NCI-H1092 (cell line): ENCODE measurements around the gene CMTM1.
A peak's percentile ranks its signal among the peaks of the same experiment; 100 is the strongest.

Experiments used
- DNase-seq: peaks from one replicate; lab custom pipeline; 2025; lab: John Stamatoyannopoulos, UW

Gene CMTM1

GRCh38 chr16:66538910-66539309 lies 27.3 kb upstream of the CMTM1 start:
- DNase-seq, result no peak

- no peak for DNase-seq
Observed at GRCh38 chr16:66539623-66540469, 26.4 kb upstream of the CMTM1 start.

GRCh38 chr16:66541388-66542355 lies 24.6 kb upstream of the CMTM1 start:
- no peak for DNase-seq

DNA sequence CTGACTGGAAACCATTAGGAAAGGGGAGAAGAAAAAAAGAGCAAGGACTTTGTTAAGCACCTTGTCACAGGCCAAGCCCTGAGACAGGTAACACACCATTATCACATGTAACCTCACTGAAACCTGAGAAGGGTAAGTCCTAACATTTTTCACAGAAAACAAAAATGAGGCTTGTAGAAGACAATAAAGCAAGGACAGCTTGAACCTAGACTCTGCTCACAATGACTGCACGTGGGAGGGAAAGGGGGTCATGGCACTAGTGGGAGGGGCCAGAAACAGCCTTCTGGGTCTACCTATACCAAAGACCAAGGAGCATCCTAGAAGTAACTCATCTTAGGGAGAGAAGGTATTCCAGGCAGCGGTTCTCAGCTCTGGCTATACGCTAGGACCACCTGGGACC lies 23.8 kb upstream of the CMTM1 start:
- no peak for DNase-seq

DNA sequence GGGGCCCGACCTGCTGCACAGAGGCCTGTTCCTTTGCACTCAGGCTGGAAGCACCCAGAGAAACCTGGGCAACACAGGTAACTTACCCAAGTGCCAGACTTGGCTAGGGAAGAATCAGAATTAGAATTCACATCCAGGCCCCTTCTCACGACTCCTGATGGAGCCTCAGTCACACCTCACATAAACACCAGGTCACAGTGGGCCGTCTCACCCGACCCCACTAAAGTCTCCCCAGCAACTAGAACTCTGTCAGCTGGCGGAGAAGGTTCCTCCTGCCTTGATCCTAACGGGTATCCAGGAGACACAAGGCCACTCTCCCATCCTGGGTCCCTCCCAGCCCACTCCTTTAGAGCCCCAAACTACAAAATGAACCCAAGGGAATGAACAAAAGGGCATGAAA lies 22.7 kb upstream of the CMTM1 start:
- no peak for DNase-seq

- peak; percentile 36 for DNase-seq
Observed at GRCh38 chr16:66544016-66544757, 22.1 kb upstream of the CMTM1 start.

DNA sequence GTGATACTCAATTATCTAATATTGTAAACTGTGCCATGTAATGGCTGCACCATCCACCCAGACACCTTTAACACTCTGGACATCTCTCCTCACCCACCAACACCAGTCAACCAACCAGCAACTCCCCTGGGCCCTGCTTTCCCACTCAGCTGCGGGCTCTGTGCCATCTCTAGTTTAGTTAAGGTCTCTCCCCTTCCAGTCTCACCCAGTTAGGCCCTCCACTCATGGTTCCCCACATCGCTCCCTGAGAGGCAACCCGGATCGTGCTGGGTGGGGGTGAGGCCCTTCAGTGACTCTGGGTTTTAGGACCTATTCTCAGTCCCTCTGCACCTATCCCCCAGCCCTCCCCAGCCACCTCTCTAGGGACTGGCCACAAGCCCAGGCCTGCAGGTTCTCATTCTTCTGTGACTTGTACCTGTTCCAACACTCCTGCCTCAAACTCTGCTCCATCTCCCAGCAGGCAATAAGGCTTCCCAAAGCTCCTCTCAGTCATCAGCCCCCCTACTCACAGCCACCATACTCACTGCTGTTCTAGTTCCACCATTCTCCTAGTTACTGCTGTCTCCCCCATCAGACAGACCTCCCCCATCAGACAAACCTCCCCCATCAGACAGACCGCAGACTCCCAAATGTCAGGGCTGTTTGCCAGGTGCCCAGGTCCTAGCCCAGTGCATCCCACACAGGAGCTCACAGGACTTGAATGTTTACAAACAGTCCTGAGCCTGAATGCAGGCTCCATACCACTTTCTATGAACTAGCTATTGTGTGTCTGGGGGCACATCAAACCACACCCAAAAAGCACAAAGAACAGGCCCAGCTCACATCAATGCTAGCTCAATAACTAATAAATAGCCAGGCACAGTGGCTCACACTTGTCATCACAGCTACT lies 18.9 kb upstream of the CMTM1 start:
- peak; percentile 51 for DNase-seq

GRCh38 chr16:66548068-66548467 lies 18.2 kb upstream of the CMTM1 start:
- no peak for DNase-seq

- no peak for DNase-seq
Observed at GRCh38 chr16:66548868-66549267, 17.4 kb upstream of the CMTM1 start.

DNA sequence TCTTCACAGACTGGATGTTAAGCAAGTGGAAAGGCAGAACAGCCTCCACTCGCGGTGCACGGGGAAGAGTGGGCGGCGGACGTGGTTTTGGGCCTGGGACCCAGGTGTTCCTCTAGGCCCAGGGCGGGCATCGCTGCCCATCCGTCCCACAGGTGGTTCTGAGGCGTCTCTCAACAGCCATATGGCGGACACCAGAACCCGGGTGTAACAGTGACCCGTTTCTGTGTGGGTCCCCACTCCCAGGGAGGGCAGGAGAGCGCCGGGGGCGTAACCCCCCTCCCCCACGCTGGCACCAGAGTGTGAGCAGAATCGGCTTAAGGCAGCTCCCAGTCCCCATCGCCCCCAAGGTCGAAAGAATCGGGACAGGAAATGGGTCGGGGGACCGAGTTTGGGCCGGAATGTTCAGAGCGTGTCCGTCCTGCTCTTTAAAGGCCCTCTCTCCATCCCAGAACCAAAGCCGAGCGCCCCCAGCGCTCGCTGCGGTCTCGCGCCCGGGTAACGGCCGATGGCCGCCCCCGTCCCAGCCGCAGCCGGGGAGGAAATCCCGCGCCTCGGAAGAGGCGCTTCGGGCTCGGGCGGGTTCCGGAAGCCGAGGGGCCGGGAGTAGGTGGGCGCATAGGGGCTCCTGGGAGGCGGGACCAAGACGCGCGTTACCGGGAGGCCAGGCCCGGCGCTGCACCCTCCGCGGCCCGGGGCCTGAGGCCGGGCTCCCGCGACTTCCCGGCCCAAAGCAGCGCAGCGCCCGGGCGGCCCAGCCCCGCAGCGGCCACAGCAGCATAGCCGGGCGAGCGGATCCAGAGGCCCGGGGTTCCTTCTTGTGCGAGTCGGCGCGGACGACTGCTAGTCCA lies 16.7 kb upstream of the CMTM1 start, which contains the start of gene TK2:
Gene TK2, minus strand, starts transcription at position 839 of the 848 bp plus-strand sequence. Its CDS starts 61 bp downstream, at position 778.
- DNase-seq, result peak; percentile 73

DNA sequence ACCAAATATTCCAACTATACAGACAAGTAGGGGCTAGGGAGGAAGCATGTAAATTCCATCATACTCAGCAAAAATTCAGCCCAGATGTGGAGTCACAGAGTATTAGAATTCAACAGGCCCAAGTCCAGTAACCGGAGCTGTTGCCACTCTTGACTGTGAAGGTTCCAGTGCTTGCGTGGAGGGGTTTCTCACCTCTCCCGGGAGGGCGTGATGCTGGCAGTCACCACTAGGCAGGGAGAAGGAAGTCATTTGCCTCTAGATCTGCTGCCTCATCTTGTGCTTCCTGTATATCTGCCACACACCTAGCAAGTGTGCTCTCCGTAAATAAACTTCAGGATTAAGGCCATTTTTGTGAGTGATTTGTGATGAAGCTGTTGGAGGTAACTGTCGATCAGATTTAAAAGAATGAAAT lies 14.9 kb upstream of the CMTM1 start:
- peak; percentile 33 for DNase-seq

DNA sequence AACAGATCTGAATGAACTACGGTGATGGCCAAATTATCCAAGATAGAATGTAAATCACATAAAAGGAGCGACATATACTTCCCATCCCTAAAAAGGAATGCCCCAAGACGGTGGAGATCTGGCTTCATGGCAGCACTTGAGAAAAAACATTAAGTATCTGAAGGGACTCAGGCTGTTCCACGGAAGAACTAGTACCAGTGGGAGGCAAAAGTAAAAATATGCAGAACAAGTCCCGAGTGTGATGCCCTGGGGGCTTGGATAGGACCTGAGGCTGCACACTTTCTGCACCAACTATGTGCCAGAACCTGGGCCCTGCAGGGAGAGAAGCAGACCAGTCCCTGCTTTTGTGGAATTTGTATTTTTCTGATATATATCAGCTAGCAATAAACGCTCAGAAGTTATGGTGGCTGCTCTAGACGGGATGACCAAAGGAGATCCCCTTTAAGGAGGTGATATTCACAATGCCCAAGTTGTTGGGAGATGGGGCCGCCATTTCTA lies 14.4 kb upstream of the CMTM1 start:
- DNase-seq, result no peak

DNA sequence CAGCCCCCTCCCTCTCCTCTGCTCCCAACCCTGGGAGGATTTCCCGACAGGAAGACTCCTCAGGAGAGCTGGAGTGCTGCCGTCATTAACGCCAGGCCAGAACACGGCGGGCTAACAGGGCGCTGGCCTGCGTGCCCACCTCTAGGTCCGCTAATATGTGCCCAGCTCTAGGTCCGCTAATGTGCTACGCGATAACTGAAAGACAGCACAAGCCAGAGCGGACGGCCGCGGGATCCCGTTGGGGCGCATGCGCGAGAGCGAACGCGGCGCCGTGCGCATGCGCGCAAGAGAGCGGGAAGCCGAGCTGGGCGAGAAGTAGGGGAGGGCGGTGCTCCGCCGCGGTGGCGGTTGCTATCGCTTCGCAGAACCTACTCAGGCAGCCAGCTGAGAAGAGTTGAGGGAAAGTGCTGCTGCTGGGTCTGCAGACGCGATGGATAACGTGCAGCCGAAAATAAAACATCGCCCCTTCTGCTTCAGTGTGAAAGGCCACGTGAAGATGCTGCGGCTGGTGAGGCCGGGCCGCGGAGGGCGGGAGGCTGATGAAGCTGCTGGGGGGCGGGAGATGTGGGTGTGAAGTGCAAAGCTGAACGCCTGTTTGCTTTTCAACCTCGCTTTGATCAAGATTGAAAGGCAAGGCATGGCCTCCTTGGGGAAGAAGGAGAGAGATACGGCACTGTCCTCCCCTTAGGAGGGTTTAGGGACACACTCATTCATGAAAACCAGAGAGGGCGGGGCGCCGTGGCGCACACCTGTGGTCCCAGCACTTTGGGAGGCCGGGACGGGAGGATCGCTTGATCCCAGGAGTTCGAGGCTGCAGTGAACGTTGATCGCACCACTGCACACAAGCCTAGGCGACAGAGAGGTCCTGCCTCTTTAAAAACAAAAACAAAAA lies 13.7 kb upstream of the CMTM1 start, which contains the start of gene CKLF:
Gene CKLF, plus strand, starts transcription at position 291 of the 892 bp plus-strand sequence. Its CDS starts 140 bp downstream, at position 431.
- DNase-seq, result peak; percentile 82

DNA sequence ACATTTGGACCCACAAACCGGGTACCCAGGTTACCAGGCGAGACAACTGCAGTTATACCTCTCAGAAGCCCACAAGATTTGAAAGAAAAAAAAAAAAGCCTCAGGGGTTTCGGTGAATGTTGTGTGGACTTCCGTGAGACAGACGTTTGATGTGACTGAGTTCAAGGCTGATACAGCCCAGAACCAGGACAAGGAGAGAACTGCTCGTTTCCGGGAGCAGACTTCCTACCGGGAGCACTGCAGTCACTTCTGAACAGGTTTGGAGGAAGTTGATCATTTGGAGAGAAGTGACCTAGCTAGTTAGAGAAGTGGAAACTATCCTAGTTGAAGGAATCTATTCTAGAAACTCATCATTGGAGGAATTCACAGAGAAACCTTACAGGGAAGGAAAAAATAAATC lies 13.0 kb upstream of the CMTM1 start:
- DNase-seq, result no peak

- no peak for DNase-seq
Observed at GRCh38 chr16:66554021-66554420, 12.2 kb upstream of the CMTM1 start.

GRCh38 chr16:66554495-66554894 lies 11.7 kb upstream of the CMTM1 start:
- no peak for DNase-seq

DNA sequence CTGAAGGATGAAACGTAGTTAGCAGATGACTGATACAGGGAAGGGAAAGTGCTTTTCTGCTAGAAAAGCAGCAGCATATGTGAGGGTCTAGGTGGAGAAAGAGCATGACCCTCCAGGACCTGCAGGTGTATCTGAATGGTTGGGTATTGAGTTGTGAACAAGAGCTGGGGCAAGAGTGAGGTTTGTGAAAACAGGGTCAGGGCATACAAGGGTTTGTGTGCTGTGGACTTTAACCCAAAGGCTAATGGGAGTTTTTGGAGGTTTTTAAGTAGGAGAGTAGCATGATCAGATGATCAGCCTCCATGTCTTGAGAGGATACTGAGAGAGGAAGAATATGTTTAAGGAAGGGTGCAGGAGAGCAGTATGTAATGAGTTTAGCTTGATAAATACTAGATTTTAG lies 6.1 kb upstream of the CMTM1 start:
- DNase-seq, result no peak

DNA sequence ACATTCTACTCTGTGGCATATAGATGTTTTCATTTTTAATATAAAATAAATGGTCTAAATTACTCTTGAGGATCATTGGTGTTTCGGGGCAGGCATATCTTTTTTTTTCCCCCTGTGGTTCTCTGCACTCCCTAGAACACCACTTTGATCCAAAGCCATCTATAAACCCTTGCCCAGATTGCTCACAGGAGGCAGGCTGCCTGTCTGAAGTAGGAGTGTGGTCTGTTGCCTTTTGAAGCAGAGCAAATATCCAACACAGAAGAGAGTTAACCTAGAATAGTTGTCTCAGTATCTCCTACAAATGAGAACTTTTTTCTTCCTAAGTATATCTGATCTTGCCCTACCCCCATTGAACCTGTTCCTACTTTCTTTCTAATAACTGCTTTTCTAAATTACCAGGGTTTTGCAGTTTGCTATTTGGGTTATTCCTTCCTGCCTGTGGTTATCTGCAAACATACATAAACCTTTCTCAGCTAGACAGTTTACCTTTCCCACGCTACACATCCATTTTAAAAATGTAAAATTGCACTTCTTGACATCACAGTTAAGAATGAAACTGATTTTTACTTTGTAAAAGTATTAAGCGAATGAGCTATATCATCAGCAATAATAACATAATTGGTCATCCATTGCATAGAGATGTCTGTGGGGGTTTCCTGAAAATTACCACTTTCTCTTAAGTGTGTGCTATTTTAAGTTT lies 4.7 kb upstream of the CMTM1 start:
- DNase-seq, result no peak
